Thyroid gland (tissue), 4 donors: ENCODE measurements around the gene BATF2. TPM values are rescaled to one million over a fixed set of nuclear protein-coding genes. Genes with fewer than 3 reads are reported as not detected.

Source experiments
- DNase-seq, 2 donors: peaks; one replicate each; pipeline ENCODE4 v3.0.0-alpha.2; 2019
- H3K27ac ChIP-seq, 3 donors: fragments of 200-600 bp; sonication (generic); 1 replicate in 2 of 3; 2 replicates in 1 of 3; pipeline ENCODE4 v1.5.1; 2016 to 2019; ENCODE audit warnings: mild to moderate bottlenecking in 1 of 3, moderate library complexity in 1 of 3
- H3K27me3 ChIP-seq: fragments of 200-600 bp; sonication (generic); one replicate; pipeline ENCODE4 v1.5.1; 2019
- H3K36me3 ChIP-seq, 2 donors: fragments of 200-600 bp; sonication (generic); one replicate each; pipeline ENCODE4 v1.5.1; 2016 to 2019
- H3K4me1 ChIP-seq, 2 donors: fragments of 200-600 bp; sonication (generic); one replicate each; pipeline ENCODE4 v1.5.1; 2017 to 2019
- H3K4me3 ChIP-seq, 3 donors: fragments of 200-600 bp; sonication (generic); replicated peaks in 1 of 3; 1 replicate in 2 of 3; 2 replicates in 1 of 3; pipeline ENCODE4 v1.5.1; 2016; ENCODE audit warnings: mild to moderate bottlenecking in 1 of 3
- H3K9me3 ChIP-seq: fragments of 200-600 bp; sonication (generic); one replicate; pipeline ENCODE4 v1.5.1; 2017
- POLR2A ChIP-seq, 2 donors: fragments of 450-650 bp; IDR thresholded peaks; one replicate each; pipeline ENCODE4 v1.6.1; 2017; ENCODE audit warnings: antibody characterized with exemption in 2 of 2, mild to moderate bottlenecking in 2 of 2, moderate library complexity in 1 of 2
- WGBS, 2 donors: methylation state at CpG; one replicate each; pipeline ENCODE4 v1.1.5; 2017; 5-methylcytosine and 5-hydroxymethylcytosine counted together
- intact Hi-C: fragments of 100-400 bp; cut with DNase I; formaldehyde crosslinking; loops from one replicate; pipeline ENCODE4 v1.15.1; 2023
- total RNA-seq, 4 donors: library from RNA; depleted of rRNA; stranded (reverse); fragments of >200 nt; gene quantifications; one replicate each; pipeline ENCODE4 v1.2.3, GENCODE V29; 2016
- TF ChIP-seq, protein P1 (sequence below), 6 experiments: fragments of 200-600 bp in 3 of 6; fragments of 450-650 bp in 3 of 6; sonication (generic) in 3 of 6; IDR thresholded peaks; one replicate each; pipeline ENCODE4 v1.5.1; 2016 to 2019; ENCODE audit warnings: antibody characterized with exemption in 6 of 6, mild to moderate bottlenecking in 2 of 6, inconsistent platforms in 1 of 6, moderate library complexity in 1 of 6

Gene BATF2
- total RNA-seq, 4 donors from 2014 or later = 1.2 to 9.1 (median 2.3) TPM

DNA sequence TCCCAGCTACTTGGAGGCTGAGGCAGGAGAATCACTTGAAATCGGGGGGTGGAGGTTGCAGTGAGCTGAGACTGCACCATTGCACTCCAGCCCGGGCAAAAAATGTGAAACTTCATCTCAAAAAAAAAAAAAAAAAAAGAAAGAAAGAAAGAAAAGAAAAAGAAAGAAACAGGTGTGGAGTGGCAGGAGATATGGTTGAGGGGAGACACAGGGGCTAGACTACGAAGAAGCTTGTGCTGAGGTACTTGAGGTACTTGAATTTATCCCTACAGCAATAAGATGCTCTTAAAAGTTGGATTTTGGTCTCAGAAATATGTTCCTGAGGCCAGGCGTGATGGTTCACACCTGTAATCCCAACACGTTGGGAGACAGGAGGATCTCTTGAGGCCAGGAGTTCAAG lies 22.6 kb downstream of the BATF2 start:
- Histone ChIP-seq H3K36me3 (no peaks in the 10 kb centered on the region), H3K4me3 (no peak overlapping the region), H3K27me3 (no peaks in the 10 kb centered on the region), H3K27ac (no peak overlapping the region), H3K9me3 (no peaks in the 10 kb centered on the region), H3K4me1 (peaks cover 13 to 15% of the 10 kb centered on the region in 2 donors)
- WGBS, 2 donors = 53 to 62% methylated on average over 5 of the region's 5 CpGs
- TF ChIP-seq, protein P1, sequence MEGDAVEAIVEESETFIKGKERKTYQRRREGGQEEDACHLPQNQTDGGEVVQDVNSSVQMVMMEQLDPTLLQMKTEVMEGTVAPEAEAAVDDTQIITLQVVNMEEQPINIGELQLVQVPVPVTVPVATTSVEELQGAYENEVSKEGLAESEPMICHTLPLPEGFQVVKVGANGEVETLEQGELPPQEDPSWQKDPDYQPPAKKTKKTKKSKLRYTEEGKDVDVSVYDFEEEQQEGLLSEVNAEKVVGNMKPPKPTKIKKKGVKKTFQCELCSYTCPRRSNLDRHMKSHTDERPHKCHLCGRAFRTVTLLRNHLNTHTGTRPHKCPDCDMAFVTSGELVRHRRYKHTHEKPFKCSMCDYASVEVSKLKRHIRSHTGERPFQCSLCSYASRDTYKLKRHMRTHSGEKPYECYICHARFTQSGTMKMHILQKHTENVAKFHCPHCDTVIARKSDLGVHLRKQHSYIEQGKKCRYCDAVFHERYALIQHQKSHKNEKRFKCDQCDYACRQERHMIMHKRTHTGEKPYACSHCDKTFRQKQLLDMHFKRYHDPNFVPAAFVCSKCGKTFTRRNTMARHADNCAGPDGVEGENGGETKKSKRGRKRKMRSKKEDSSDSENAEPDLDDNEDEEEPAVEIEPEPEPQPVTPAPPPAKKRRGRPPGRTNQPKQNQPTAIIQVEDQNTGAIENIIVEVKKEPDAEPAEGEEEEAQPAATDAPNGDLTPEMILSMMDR (IDR thresholded peaks at IDR 0.05) = no peak
- no peak for TF ChIP-seq POLR2A (IDR thresholded peaks at IDR 0.05)
- intact Hi-C loops = no loop called here
- no peak for DNase-seq

DNA sequence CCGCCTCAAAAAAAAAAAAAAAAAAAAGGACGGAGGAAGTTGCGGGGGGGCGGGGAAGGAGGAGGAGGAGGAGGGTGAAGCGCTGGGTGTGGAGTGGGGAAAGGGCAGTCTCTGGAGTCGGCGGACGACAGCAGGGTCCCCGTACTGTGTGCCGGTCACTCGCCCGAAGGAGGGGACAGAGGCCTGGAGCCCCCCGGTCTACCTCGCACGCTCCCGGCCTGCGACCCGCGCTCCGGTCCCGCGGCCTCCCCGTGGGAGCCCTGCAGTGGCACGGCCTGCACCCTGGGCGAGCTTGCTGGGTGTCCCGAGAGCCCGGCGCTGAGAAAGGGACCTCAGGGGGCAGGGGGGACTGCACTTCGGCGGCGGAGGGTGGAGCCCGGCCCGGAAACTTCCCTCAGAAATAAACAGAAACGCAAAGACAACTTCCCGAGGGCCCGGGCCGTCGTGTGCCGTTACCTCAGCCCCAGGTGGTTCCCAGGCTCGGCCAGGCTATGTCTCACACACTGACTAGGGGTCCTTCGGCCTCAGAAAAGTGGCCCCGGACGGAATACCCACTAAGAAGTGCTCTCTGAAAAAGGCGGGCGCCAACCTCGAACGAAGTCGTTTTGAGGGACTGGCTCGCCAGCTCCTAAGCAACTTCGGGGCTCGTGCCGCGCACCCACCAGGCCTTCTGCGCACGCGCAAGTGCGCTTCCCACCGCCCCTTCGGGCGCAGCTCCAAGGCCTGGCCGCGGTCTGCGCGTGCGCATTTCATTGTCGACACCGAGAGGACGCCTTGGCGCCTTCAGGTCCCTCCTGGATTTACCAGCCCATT lies 25.1 kb downstream of the BATF2 start, which contains the start of gene MAJIN:
Gene MAJIN (minus strand): TSS at position 688 of the 813 bp plus-strand sequence. CDS start 12,703 bp downstream, outside the sequence.
- 23 to 30% methylated on average over 38 to 52 of the region's 69 CpGs for WGBS, 2 donors

DNA sequence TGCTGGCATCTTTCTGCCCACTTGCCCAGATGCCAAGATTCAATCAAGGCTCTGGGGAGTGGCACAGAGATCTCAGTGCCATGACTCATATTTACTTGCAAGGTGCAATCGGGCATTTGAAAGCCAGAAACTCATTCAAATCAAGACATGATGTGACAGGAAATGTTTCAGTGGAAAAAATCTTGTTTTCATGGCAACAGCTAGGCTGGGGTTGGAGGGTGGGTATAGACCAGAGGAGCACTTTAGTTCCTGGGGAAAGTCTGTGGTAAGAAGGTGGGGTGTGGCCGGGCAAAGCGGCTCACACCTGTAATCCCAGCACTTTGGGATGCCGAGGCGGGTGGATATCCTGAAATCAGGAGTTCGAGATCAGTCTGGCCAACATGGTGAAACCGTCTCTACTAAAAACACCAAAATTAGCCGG lies 26.0 kb downstream of the BATF2 start:
- Histone ChIP-seq H3K36me3 (no peaks in the 10 kb centered on the region), H3K4me1 (peaks cover 13 to 15% of the 10 kb centered on the region in 2 donors), H3K27ac (no peak overlapping the region), H3K4me3 (no peak overlapping the region), H3K27me3 (no peaks in the 10 kb centered on the region), H3K9me3 (no peaks in the 10 kb centered on the region)
- intact Hi-C loops = no loop called here
- TF ChIP-seq POLR2A (IDR thresholded peaks at IDR 0.05) = no peak
- TF ChIP-seq, protein P1 (IDR thresholded peaks at IDR 0.05) = no peak
- 79 to 85% methylated on average over 8 of the region's 8 CpGs for WGBS, 2 donors
- DNase-seq = no peak

More for the DNA sequence above, 25.1 kb downstream of the BATF2 start, which contains the start of gene MAJIN:
- no peaks in the 10 kb centered on the region for H3K36me3 ChIP-seq
- intact Hi-C loops = no loop called here
- peak within 1 kb of the TSS in 1 of 3 donors; percentile 21 for H3K4me3 ChIP-seq
- H3K4me1 ChIP-seq = peaks cover 13 to 15% of the 10 kb centered on the region in 2 donors
- H3K27ac ChIP-seq = peak within 1 kb of the TSS; percentile 36 to 71 (median 49)
- H3K9me3 ChIP-seq = no peaks in the 10 kb centered on the region
- DNase-seq = peak; percentile 86 to 88
- no peaks in the 10 kb centered on the region for H3K27me3 ChIP-seq
- peak in 1 of 2 donors; percentile 35 for TF ChIP-seq POLR2A (IDR thresholded peaks at IDR 0.05)
- TF ChIP-seq, protein P1 (IDR thresholded peaks at IDR 0.05) = no peak

DNA sequence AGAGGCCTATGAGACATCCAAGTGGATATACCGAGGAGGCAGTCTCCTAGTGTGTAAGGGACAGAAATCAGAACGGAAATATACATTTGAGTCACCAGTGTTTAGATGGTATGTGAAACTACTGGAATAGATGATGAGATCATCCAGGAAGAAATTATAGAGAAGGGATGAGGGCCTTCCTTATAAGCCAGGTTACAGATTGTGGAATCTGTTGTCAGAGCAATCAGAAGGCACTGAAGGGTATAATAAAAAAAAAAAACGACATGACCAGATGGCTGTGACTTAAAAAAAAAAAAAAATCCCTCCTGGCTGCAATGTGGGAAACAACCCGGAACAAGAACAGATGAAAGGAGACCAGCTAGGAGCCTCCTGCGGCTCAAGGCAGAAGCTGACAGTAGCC lies 27.6 kb downstream of the BATF2 start:
- H3K4me3 ChIP-seq = no peak overlapping the region
- no peaks in the 10 kb centered on the region for H3K9me3 ChIP-seq
- WGBS, 2 donors = 55 to 64% methylated on average over 5 of the region's 5 CpGs
- no peaks in the 10 kb centered on the region for H3K36me3 ChIP-seq
- intact Hi-C loops = no loop called here
- TF ChIP-seq, protein P1 (IDR thresholded peaks at IDR 0.05) = no peak
- TF ChIP-seq POLR2A (IDR thresholded peaks at IDR 0.05) = no peak
- H3K4me1 ChIP-seq = peaks cover 13 to 15% of the 10 kb centered on the region in 2 donors
- no peak for DNase-seq
- H3K27ac ChIP-seq = no peak overlapping the region
- no peaks in the 10 kb centered on the region for H3K27me3 ChIP-seq

DNA sequence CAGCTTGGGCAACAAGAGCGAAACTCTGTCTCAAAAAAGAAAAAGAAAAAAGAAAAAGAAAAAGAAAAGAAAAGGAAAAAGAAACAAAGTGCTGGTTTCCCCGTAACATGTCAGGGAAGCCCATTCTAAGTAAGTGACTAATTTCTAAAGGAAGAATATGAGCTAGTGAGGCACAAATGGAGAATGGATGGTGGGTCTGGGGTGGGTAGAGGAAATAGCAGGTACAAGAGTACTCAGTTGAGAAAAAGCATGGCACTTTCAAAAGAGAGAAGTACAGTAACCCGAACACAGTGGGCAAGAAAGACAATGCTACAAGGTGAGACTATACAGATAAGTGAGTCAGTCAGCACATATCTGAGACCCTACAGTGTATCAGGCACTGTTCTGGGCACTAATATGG lies 29.4 kb downstream of the BATF2 start:
- Histone ChIP-seq H3K27ac (no peak overlapping the region), H3K27me3 (no peaks in the 10 kb centered on the region), H3K36me3 (no peaks in the 10 kb centered on the region), H3K9me3 (no peaks in the 10 kb centered on the region), H3K4me1 (peaks cover 8 to 10% of the 10 kb centered on the region in 2 donors), H3K4me3 (no peak overlapping the region)
- TF ChIP-seq, protein P1 (IDR thresholded peaks at IDR 0.05) = no peak
- TF ChIP-seq POLR2A (IDR thresholded peaks at IDR 0.05) = no peak
- 92 to 96% methylated on average over 3 of the region's 3 CpGs for WGBS, 2 donors
- no peak for DNase-seq
- intact Hi-C loops = no loop called here
